OCI-LY1 (cell line): ENCODE measurements around the gene SPIN1.

ENCODE experiments used
- H2AFZ ChIP-seq: fragments of 200-600 bp; sonication (generic), shearing (Covaris generic); 2 replicates; pipeline ENCODE4 v1.6.0; 2014; ENCODE audit warnings: antibody characterized with exemption, mild to moderate bottlenecking, low read length
- H3F3A ChIP-seq: fragments of 200-600 bp; sonication (generic), shearing (Covaris generic); 2 replicates; pipeline ENCODE4 v1.6.0; 2014; ENCODE audit warnings: mild to moderate bottlenecking, antibody characterized with exemption, low read length, moderate library complexity; ENCODE audit not compliant: insufficient read depth
- H3K27ac ChIP-seq: fragments of 200-600 bp; sonication (generic); 2 replicates; pipeline ENCODE4 v1.5.1; 2014; ENCODE audit warnings: low read length, mixed run types, mild to moderate bottlenecking, low read depth; ENCODE audit not compliant: poor library complexity, severe bottlenecking
- H3K27me3 ChIP-seq: fragments of 200-600 bp; sonication (generic); 2 replicates; pipeline ENCODE4 v1.6.0; 2014; ENCODE audit warnings: antibody characterized with exemption, mild to moderate bottlenecking, low read length, moderate library complexity; ENCODE audit not compliant: insufficient read depth
- H3K36me3 ChIP-seq: fragments of 200-600 bp; sonication (generic); 2 replicates; pipeline ENCODE4 v1.6.1; 2014; ENCODE audit warnings: mild to moderate bottlenecking, antibody characterized with exemption, low read length, moderate library complexity, mixed read lengths; ENCODE audit not compliant: insufficient read depth
- H3K4me1 ChIP-seq: fragments of 200-600 bp; sonication (generic); 2 replicates; pipeline ENCODE4 v1.5.1; 2014; ENCODE audit warnings: mild to moderate bottlenecking, low read length, moderate library complexity; ENCODE audit not compliant: insufficient read depth, severe bottlenecking
- H3K4me2 ChIP-seq: fragments of 200-600 bp; sonication (generic), shearing (Covaris generic); 2 replicates; pipeline ENCODE4 v1.6.1; 2014; ENCODE audit warnings: low read length
- H3K4me3 ChIP-seq: fragments of 200-600 bp; sonication (generic); 2 replicates; pipeline ENCODE4 v1.5.1; 2014; ENCODE audit warnings: low read length, low read depth, mild to moderate bottlenecking, mixed read lengths; ENCODE audit not compliant: poor library complexity, severe bottlenecking
- H3K79me2 ChIP-seq: fragments of 200-600 bp; shearing (Covaris generic); 2 replicates; pipeline ENCODE4 v1.6.1; 2016; ENCODE audit warnings: mixed run types, low read length, mixed read lengths; ENCODE audit not compliant: insufficient read depth
- H3K9ac ChIP-seq: fragments of 200-600 bp; sonication (generic), shearing (Covaris generic); 2 replicates; pipeline ENCODE4 v1.6.1; 2014; ENCODE audit warnings: mild to moderate bottlenecking, low read length, mixed read lengths
- H3K9me2 ChIP-seq: fragments of 200-600 bp; sonication (generic), shearing (Covaris generic); 2 replicates; pipeline ENCODE4 v1.6.1; 2014; ENCODE audit warnings: low read depth, mild to moderate bottlenecking, low read length, mixed read lengths
- H3K9me3 ChIP-seq: fragments of 200-600 bp; shearing (Covaris generic); 2 replicates; pipeline ENCODE4 v1.6.1; 2014; ENCODE audit warnings: low read length, mixed read lengths
- H4K20me1 ChIP-seq: fragments of 200-600 bp; sonication (generic), shearing (Covaris generic); 2 replicates; pipeline ENCODE4 v1.6.0; 2016; ENCODE audit warnings: mild to moderate bottlenecking, low read length; ENCODE audit not compliant: insufficient read depth
- CTCF ChIP-seq: fragments of 200-600 bp; sonication (generic), shearing (Covaris generic); IDR thresholded peaks from 2 replicates; pipeline ENCODE4 v1.5.1; 2017; ENCODE audit warnings: mild to moderate bottlenecking, antibody characterized with exemption, low read length, moderate library complexity, mixed read lengths
- EZH2 ChIP-seq: fragments of 200-600 bp; sonication (generic), shearing (Covaris generic); IDR thresholded peaks from 2 replicates; pipeline ENCODE4 v1.8.0; 2017; ENCODE audit warnings: borderline replicate concordance, mixed run types, mild to moderate bottlenecking, antibody characterized with exemption, low read length, moderate library complexity, mixed read lengths

SPIN1 gene

GRCh38 chr9:88437210-88438146 is 49.2 kb downstream of the SPIN1 start:
- Histone ChIP-seq H3K9ac (no peak overlapping the region), H4K20me1 (no peaks in the 10 kb centered on the region), H3K36me3 (peaks cover 32% of the 10 kb centered on the region; the same call in 1 of the 2 replicates)

GRCh38 chr9:88438811-88439210 is 50.6 kb downstream of the SPIN1 start:
- no peaks in the 10 kb centered on the region for H3F3A ChIP-seq
- H3K27me3 ChIP-seq: no peaks in the 10 kb centered on the region
- no peaks in the 10 kb centered on the region for H3K4me1 ChIP-seq
- TF ChIP-seq EZH2 (no peak), CTCF (no peak)
- no peak overlapping the region for H3K4me2 ChIP-seq
- H3K9me3 ChIP-seq: no peaks in the 10 kb centered on the region
- peaks cover 23% of the 10 kb centered on the region; the same call in 1 of the 2 replicates for H3K36me3 ChIP-seq
- H4K20me1 ChIP-seq: no peaks in the 10 kb centered on the region
- H3K27ac ChIP-seq: no peak overlapping the region
- H3K4me3 ChIP-seq: no peak overlapping the region
- H3K79me2 ChIP-seq: no peaks in the 10 kb centered on the region
- no peak overlapping the region for H2AFZ ChIP-seq
- H3K9me2 ChIP-seq: no peaks in the 10 kb centered on the region
- no peak overlapping the region for H3K9ac ChIP-seq

More at GRCh38 chr9:88437210-88438146, 49.2 kb downstream of the SPIN1 start:
- H3K9me3 ChIP-seq: no peaks in the 10 kb centered on the region
- no peaks in the 10 kb centered on the region for H3F3A ChIP-seq
- no peaks in the 10 kb centered on the region for H3K27me3 ChIP-seq
- H3K4me1 ChIP-seq: no peaks in the 10 kb centered on the region
- no peak overlapping the region for H3K4me2 ChIP-seq
- H2AFZ ChIP-seq: no peak overlapping the region
- H3K27ac ChIP-seq: no peak overlapping the region
- TF ChIP-seq EZH2: no peak
- no peak for TF ChIP-seq CTCF
- H3K4me3 ChIP-seq: no peak overlapping the region
- no peaks in the 10 kb centered on the region for H3K79me2 ChIP-seq
- H3K9me2 ChIP-seq: no peaks in the 10 kb centered on the region

GRCh38 chr9:88441301-88442007 is 53.2 kb downstream of the SPIN1 start:
- Histone ChIP-seq H2AFZ (no peak overlapping the region), H3K27me3 (no peaks in the 10 kb centered on the region), H3F3A (no peaks in the 10 kb centered on the region), H3K9me3 (no peaks in the 10 kb centered on the region), H3K27ac (no peak overlapping the region), H3K4me1 (no peaks in the 10 kb centered on the region), H3K4me2 (no peak overlapping the region), H3K9ac (no peak overlapping the region), H3K36me3 (peaks cover 10% of the 10 kb centered on the region; the same call in 1 of the 2 replicates), H3K79me2 (no peaks in the 10 kb centered on the region), H4K20me1 (no peaks in the 10 kb centered on the region), H3K9me2 (no peaks in the 10 kb centered on the region), H3K4me3 (no peak overlapping the region)
- TF ChIP-seq CTCF (no peak), EZH2 (no peak)
